ENCODE data around the gene AGPAT3.

AGPAT3 gene

GRCh38 chr21:43911015-43911934 is 46.3 kb downstream of the AGPAT3 start:
- no peak for DNase-seq

- DNase-seq: no peak
Measured at GRCh38 chr21:43911935-43912487, 47.0 kb downstream of the AGPAT3 start.

GRCh38 chr21:43912500-43912899 is 47.5 kb downstream of the AGPAT3 start:
- DNase-seq: no peak

- DNase-seq: no peak
Measured at GRCh38 chr21:43912910-43913309, 47.9 kb downstream of the AGPAT3 start.

- no peak for DNase-seq
Measured at GRCh38 chr21:43913928-43914327, 48.9 kb downstream of the AGPAT3 start.

GRCh38 chr21:43916076-43916475 is 51.1 kb downstream of the AGPAT3 start:
- no peak for DNase-seq

- no peak for DNase-seq
Measured at GRCh38 chr21:43916691-43917514, 51.9 kb downstream of the AGPAT3 start.

- DNase-seq: no peak
Measured at GRCh38 chr21:43917515-43918384, 52.7 kb downstream of the AGPAT3 start.

- no peak for DNase-seq
Measured at GRCh38 chr21:43918385-43918947, 53.4 kb downstream of the AGPAT3 start.

GRCh38 chr21:43919283-43919682 is 54.3 kb downstream of the AGPAT3 start:
- DNase-seq: no peak

- DNase-seq: no peak
Measured at GRCh38 chr21:43919871-43920801, 55.1 kb downstream of the AGPAT3 start.

GRCh38 chr21:43921571-43921978 is 56.6 kb downstream of the AGPAT3 start:
- no peak for DNase-seq

GRCh38 chr21:43921979-43922945 is 57.2 kb downstream of the AGPAT3 start:
- DNase-seq: no peak

- no peak for DNase-seq
Measured at GRCh38 chr21:43922949-43923348, 57.9 kb downstream of the AGPAT3 start.

GRCh38 chr21:43923391-43923790 is 58.4 kb downstream of the AGPAT3 start:
- no peak for DNase-seq

- no peak for DNase-seq
Measured at GRCh38 chr21:43924421-43925095, 59.5 kb downstream of the AGPAT3 start.

GRCh38 chr21:43925096-43925481 is 60.1 kb downstream of the AGPAT3 start:
- DNase-seq: no peak

GRCh38 chr21:43925609-43926008 is 60.6 kb downstream of the AGPAT3 start:
- no peak for DNase-seq

GRCh38 chr21:43926196-43926595 is 61.2 kb downstream of the AGPAT3 start:
- DNase-seq: no peak
